ENCODE data around the gene BET1L.

BET1L gene

DNA sequence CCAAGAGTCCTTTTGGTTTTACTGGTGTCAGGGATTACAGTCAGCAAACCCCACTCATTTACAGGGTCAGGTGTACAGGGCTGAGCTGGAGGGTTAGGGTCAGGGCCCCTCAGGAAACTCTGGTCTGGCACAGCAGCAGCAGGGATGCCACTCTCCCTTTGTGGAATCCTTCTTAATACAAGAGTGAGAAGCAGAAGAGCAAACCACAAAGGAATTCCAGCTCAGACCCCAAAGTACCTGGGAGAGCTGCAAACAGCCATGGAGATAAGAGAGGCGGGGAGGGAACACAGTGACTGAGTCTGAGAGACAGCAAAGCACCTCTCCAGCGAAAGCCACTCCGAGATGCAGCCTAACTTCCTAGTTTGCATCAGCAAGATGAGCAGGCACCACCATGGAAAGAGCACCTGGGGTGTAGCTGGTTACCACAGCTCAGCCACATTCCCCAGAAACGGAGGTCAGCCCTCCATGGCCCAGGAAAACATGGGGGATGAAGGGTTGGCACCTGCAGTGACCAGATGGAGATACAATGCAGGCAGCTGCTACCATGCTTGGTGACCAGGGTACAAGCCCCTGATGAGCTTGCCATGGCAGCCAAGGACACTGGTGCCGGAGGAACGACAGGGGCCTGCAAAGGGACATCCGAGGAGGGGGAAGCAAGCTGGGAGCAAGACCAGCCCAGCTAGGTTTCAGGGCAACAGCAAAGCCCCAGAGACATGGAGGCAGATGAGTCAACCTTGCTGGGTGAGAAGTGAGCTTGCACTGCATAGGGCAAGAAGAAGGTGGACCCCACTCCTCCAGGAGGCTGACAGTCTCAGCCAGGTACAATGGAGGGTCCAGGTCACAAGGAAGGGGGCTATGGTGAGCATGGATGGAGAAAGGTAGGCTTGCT lies 3.9 kb downstream of the BET1L start:
- Histone ChIP-seq H3K36me3 (peaks cover 18% of the 10 kb centered on the region), H3K9me3 (ENCODE audit: severe bottlenecking) (no peaks in the 10 kb centered on the region), H3K27me3 (ENCODE audit: insufficient read depth, low read depth, severe bottlenecking) (no peaks in the 10 kb centered on the region), H3K27ac (peak overlapping the region; percentile 4; the same call in 1 of the 2 replicates), H3K4me3 (ENCODE audit: low read depth, low read length) (no peak overlapping the region)
- TF ChIP-seq, protein P1, sequence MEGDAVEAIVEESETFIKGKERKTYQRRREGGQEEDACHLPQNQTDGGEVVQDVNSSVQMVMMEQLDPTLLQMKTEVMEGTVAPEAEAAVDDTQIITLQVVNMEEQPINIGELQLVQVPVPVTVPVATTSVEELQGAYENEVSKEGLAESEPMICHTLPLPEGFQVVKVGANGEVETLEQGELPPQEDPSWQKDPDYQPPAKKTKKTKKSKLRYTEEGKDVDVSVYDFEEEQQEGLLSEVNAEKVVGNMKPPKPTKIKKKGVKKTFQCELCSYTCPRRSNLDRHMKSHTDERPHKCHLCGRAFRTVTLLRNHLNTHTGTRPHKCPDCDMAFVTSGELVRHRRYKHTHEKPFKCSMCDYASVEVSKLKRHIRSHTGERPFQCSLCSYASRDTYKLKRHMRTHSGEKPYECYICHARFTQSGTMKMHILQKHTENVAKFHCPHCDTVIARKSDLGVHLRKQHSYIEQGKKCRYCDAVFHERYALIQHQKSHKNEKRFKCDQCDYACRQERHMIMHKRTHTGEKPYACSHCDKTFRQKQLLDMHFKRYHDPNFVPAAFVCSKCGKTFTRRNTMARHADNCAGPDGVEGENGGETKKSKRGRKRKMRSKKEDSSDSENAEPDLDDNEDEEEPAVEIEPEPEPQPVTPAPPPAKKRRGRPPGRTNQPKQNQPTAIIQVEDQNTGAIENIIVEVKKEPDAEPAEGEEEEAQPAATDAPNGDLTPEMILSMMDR (IDR thresholded peaks at IDR 0.05; ENCODE audit: low read depth, low read length): no peak
- no peak for DNase-seq

DNA sequence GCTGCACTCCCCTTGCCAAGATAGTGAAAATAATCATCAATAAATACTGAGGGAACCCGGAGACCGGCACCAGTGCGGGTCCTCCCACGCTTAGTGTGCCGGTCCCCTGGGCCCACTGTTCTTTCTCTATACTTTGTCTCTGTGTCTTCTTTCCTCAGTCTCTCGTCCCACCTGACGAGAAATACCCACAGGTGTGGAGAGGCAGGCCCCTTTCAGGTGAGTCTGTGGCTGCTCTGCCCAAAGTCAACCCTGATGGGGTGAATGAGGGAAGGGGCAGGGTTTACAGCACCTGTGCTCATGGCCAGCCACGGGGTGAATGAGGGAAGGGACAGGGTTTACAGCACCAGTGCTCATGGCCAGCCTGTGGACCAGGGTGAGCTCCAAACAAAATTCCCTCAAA lies 4.7 kb downstream of the BET1L start:
- Histone ChIP-seq H3K27ac (peak overlapping the region; percentile 78), H3K4me3 (ENCODE audit: low read depth, low read length) (no peak overlapping the region), H3K36me3 (peaks cover 18% of the 10 kb centered on the region), H3K9me3 (ENCODE audit: severe bottlenecking) (no peaks in the 10 kb centered on the region), H3K27me3 (ENCODE audit: insufficient read depth, low read depth, severe bottlenecking) (no peaks in the 10 kb centered on the region)
- TF ChIP-seq, protein P1 (IDR thresholded peaks at IDR 0.05; ENCODE audit: low read depth, low read length): no peak
- no peak for DNase-seq

DNA sequence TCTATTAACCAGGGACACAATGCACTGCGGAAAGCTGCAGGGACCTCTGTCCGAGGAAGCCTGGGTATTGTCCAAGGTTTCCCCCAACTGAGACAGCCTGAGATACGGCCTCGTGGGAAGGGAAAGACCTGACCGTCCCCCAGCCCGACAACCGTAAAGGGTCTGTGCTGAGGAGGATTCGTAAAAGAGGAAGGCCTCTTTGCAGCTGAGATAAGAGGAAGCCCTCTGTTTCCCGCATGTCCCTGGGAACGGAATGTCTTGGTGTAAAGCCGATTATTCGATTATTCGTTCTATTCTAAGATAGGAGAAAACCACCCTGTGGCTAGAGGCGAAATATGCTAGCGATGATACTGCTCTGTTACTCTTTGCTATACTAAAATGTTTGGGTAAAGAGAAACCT lies 5.2 kb downstream of the BET1L start:
- peak overlapping the region; percentile 78 for H3K27ac ChIP-seq
- H3K9me3 ChIP-seq (ENCODE audit: severe bottlenecking): no peaks in the 10 kb centered on the region
- H3K36me3 ChIP-seq: peaks cover 18% of the 10 kb centered on the region
- DNase-seq: no peak
- TF ChIP-seq, protein P1 (IDR thresholded peaks at IDR 0.05; ENCODE audit: low read depth, low read length): no peak
- no peak overlapping the region; the same call in 1 of the 2 replicates for H3K4me3 ChIP-seq (ENCODE audit: low read depth, low read length)
- no peaks in the 10 kb centered on the region for H3K27me3 ChIP-seq (ENCODE audit: insufficient read depth, low read depth, severe bottlenecking)

DNA sequence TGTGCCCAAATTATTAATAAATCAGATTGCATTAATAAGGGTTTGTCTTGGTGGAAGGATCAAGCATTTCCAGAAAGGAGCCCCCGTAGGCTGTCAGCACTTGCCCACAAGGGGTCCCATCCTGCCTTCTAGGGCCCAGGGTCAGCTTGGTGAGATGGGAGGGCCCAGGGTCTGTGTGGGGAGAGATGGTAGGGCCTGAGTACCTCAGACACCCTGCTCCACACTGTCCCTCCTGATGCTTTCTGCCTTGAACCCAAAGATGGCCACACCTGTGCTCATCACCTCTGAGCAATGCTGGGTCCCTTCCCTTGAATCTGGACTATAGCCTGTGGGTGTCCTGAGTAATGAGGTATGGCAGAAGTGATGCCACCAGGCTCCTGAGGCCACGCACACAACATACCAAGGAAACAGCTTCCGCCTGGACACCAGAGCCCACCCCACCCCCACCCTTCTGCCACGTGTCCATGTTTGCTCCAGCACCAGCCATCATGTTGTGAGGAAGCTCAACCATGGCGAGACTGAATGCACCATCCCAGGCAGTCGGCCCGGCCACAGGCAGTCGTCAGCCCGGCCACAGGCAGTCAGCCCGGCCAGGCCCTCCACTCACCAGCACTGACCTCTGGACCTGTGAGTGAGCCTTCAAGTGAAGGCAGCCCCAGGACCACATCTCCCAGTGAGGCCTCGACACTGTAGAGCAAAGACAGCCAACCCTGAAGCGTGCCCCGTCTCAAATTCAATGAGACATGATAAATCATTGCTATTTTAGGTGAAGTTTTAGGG lies 6.8 kb downstream of the BET1L start:
- Histone ChIP-seq H3K27me3 (ENCODE audit: insufficient read depth, low read depth, severe bottlenecking) (no peaks in the 10 kb centered on the region), H3K9me3 (ENCODE audit: severe bottlenecking) (no peaks in the 10 kb centered on the region), H3K4me3 (ENCODE audit: low read depth, low read length) (no peak overlapping the region), H3K36me3 (peaks cover 17% of the 10 kb centered on the region), H3K27ac (peak overlapping the region; percentile 78)
- no peak for DNase-seq
- TF ChIP-seq, protein P1 (IDR thresholded peaks at IDR 0.05; ENCODE audit: low read depth, low read length): no peak

DNA sequence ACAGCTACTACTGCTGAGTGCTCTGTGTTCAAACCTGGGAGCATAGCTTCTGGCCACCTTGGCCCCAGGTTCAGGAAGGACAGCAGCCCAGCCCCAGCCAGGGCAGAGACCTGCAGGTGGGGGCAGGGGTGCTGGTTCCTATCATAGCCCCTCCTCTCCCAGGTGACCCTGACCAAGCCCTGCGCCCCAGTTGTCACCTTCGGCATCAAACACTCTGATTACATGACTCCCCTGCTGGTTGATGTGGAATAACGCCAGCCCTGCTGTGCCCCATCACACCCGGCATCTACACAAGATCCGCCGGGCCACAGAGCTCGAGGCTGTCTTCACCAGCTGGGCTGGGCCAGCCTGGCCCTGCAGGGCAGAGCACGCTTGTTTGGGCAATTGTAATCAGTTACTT lies 7.4 kb downstream of the BET1L start:
- no peaks in the 10 kb centered on the region for H3K9me3 ChIP-seq (ENCODE audit: severe bottlenecking)
- no peak overlapping the region for H3K27ac ChIP-seq
- DNase-seq: no peak
- peaks cover 11% of the 10 kb centered on the region for H3K36me3 ChIP-seq
- TF ChIP-seq, protein P1 (IDR thresholded peaks at IDR 0.05; ENCODE audit: low read depth, low read length): 0 out of 2 replicates have a peak, but pooled peaks have one; percentile 11
- no peaks in the 10 kb centered on the region for H3K27me3 ChIP-seq (ENCODE audit: insufficient read depth, low read depth, severe bottlenecking)
- H3K4me3 ChIP-seq (ENCODE audit: low read depth, low read length): no peak overlapping the region
